DND-41 (cell line): ENCODE results near the gene UGGT2.
A peak's percentile ranks its signal among the peaks of the same experiment; 100 is the strongest.

ENCODE experiments used
- ATAC-seq: fragments of 200-7000 bp; cut with Tn5 transposase; 3 replicates; pipeline ENCODE4 v1.9.1; 2021; ENCODE audit warnings: low read depth; ENCODE audit not compliant: insufficient read depth
- DNase-seq: peaks from one replicate; pipeline ENCODE4 v3.0.0-alpha.2; 2020
- H2AFZ ChIP-seq: 2 replicates; pipeline ENCODE4 v1.6.0; 2012; ENCODE audit warnings: low read depth, low read length
- H3K27ac ChIP-seq: 2 replicates; pipeline ENCODE4 v1.5.1; 2012; ENCODE audit warnings: low read length, inconsistent platforms
- H3K27me3 ChIP-seq: fragments of 200-600 bp; sonication (generic); 2 replicates; pipeline ENCODE4 v1.6.0; 2012; ENCODE audit warnings: low read length, mild to moderate bottlenecking, inconsistent platforms; ENCODE audit not compliant: insufficient read depth, poor library complexity
- H3K36me3 ChIP-seq: 2 replicates; pipeline ENCODE4 v1.5.1; 2012; ENCODE audit warnings: low read length, inconsistent platforms; ENCODE audit not compliant: insufficient read depth
- H3K4me1 ChIP-seq: 2 replicates; pipeline ENCODE4 v1.5.1; 2012; ENCODE audit warnings: mild to moderate bottlenecking, low read length; ENCODE audit not compliant: insufficient read depth
- H3K4me2 ChIP-seq: 2 replicates; pipeline ENCODE4 v1.6.0; 2012; ENCODE audit warnings: mild to moderate bottlenecking, moderate library complexity, low read length, inconsistent platforms; ENCODE audit not compliant: insufficient read depth
- H3K4me3 ChIP-seq, 2 experiments: fragments of 200-600 bp in 1 of 2; shearing (Covaris generic) in 1 of 2; 2 replicates each; pipeline ENCODE4 v1.5.1; 2012 to 2016; ENCODE audit warnings: inconsistent platforms in 2 of 2, low read length in 2 of 2, mild to moderate bottlenecking in 2 of 2, low read depth in 1 of 2, moderate library complexity in 1 of 2
- H3K79me2 ChIP-seq: 2 replicates; pipeline ENCODE4 v1.6.0; 2012; ENCODE audit warnings: low read length, inconsistent platforms; ENCODE audit not compliant: insufficient read depth
- H3K9ac ChIP-seq: 2 replicates; pipeline ENCODE4 v1.6.0; 2012; ENCODE audit warnings: low read depth, mild to moderate bottlenecking, inconsistent platforms, low read length, moderate library complexity
- H3K9me3 ChIP-seq: 2 replicates; pipeline ENCODE4 v1.5.1; 2012; ENCODE audit warnings: low read length, moderate library complexity, mild to moderate bottlenecking, inconsistent platforms; ENCODE audit not compliant: insufficient read depth, severe bottlenecking
- H4K20me1 ChIP-seq: 2 replicates; pipeline ENCODE4 v1.6.0; 2012; ENCODE audit warnings: low read length; ENCODE audit not compliant: insufficient read depth
- EZH2 ChIP-seq: IDR thresholded peaks from 3 replicates; pipeline ENCODE4 v1.6.1; 2012; ENCODE audit warnings: borderline replicate concordance, low read depth, mild to moderate bottlenecking, moderate library complexity, low read length, inconsistent platforms; ENCODE audit not compliant: severe bottlenecking
- TF ChIP-seq, protein P1 (sequence below): IDR thresholded peaks from 2 replicates; pipeline ENCODE4 v1.5.1; 2012; ENCODE audit warnings: borderline replicate concordance, low read length, moderate library complexity, mild to moderate bottlenecking; ENCODE audit not compliant: poor library complexity, severe bottlenecking; ENCODE audit errors: extremely low read depth

The UGGT2 gene

DNA sequence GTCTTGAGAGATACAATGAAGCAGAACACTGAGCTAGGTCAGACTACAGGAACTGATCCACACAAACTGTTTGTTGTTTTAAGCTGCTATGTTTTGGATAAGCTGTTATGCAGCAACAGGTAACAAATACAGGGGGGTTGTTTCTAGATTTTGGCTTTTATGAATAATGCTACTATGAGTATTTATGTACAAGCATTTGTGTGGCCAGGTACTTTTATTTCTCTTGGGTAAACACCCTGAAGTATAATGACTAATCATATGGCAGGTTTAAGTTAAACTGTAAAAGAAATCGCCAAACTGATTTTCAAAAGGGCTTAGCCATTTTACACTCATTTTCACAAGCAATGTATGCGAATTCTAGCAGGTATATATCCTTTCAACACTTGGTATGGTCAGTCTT is 210.3 kb downstream of the UGGT2 start:
- DNase-seq (no peak), ATAC-seq (no peak)
- Histone ChIP-seq H3K4me2 (no peak overlapping the region), H2AFZ (no peak overlapping the region), H4K20me1 (no peaks in the 10 kb centered on the region), H3K27ac (no peak overlapping the region), H3K27me3 (no peaks in the 10 kb centered on the region), H3K4me3 (no peak overlapping the region), H3K4me1 (no peaks in the 10 kb centered on the region), H3K9me3 (no peaks in the 10 kb centered on the region), H3K36me3 (no peaks in the 10 kb centered on the region), H3K79me2 (no peaks in the 10 kb centered on the region), H3K9ac (no peak overlapping the region)
- TF ChIP-seq EZH2, result no peak
- TF ChIP-seq, protein P1, sequence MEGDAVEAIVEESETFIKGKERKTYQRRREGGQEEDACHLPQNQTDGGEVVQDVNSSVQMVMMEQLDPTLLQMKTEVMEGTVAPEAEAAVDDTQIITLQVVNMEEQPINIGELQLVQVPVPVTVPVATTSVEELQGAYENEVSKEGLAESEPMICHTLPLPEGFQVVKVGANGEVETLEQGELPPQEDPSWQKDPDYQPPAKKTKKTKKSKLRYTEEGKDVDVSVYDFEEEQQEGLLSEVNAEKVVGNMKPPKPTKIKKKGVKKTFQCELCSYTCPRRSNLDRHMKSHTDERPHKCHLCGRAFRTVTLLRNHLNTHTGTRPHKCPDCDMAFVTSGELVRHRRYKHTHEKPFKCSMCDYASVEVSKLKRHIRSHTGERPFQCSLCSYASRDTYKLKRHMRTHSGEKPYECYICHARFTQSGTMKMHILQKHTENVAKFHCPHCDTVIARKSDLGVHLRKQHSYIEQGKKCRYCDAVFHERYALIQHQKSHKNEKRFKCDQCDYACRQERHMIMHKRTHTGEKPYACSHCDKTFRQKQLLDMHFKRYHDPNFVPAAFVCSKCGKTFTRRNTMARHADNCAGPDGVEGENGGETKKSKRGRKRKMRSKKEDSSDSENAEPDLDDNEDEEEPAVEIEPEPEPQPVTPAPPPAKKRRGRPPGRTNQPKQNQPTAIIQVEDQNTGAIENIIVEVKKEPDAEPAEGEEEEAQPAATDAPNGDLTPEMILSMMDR, result no peak

DNA sequence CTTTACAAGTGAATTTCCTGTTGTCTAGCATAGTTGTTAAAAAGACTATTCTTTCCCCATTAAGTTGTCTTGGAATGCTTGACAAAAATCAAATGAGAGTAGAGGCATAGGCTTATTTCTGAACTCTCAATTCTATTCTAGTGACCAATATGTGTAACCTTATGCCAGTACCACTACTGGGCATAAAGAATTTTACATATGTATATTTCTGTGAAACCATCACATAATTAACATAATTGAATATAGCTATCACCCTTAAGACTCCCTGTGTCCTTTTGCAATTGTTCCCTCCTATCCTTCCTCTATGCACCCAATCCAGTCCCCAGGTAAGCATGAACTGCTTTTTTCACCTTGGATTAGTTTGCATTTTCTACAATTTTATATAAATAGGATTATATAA is 211.3 kb downstream of the UGGT2 start:
- Histone ChIP-seq H4K20me1 (no peaks in the 10 kb centered on the region), H3K9me3 (no peaks in the 10 kb centered on the region), H2AFZ (no peak overlapping the region), H3K79me2 (no peaks in the 10 kb centered on the region), H3K4me3 (no peak overlapping the region), H3K36me3 (no peaks in the 10 kb centered on the region), H3K4me1 (no peaks in the 10 kb centered on the region), H3K27ac (no peak overlapping the region), H3K9ac (no peak overlapping the region), H3K27me3 (no peaks in the 10 kb centered on the region), H3K4me2 (no peak overlapping the region)
- TF ChIP-seq, protein P1, result no peak
- no peak for TF ChIP-seq EZH2
- ATAC-seq (no peak), DNase-seq (no peak)

DNA sequence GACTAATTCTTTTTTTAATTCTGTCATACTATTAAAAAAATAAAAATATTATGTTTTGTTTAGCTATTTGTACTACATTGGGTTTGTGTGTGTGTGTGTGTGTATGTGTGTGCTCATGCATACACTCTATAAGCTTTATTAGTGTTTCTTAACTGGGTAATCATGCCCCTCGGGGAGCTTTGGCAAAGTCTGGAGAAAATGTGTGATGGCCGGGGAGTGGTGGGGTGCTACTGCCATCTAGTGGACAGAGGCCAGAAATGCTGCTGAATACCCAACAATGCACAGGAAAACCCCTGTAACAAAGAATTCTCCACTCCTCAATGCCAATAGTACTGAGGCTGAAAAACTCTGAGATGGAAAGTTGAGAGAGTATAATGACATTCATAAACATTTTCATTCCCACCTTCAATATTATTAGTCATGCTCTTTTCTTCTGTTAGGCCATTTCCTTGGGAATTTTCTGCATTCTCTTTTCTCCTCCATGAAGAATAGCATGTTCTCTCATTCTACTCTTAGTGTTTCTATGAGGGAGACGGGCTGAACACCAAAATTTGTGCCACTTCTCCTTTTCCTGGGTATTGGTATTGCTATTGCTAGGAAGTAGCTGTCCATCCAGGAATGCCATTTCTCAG is 219.0 kb downstream of the UGGT2 start:
- DNase-seq (peak; percentile 61), ATAC-seq (peak; percentile 79)
- H3K36me3 ChIP-seq, result no peaks in the 10 kb centered on the region
- no peaks in the 10 kb centered on the region for H3K27me3 ChIP-seq
- no peaks in the 10 kb centered on the region for H3K79me2 ChIP-seq
- no peak overlapping the region for H3K4me2 ChIP-seq
- H3K4me3 ChIP-seq, result no peak overlapping the region
- no peaks in the 10 kb centered on the region for H4K20me1 ChIP-seq
- TF ChIP-seq, protein P1, result peak; percentile 94
- TF ChIP-seq EZH2, result no peak
- H3K9me3 ChIP-seq, result no peaks in the 10 kb centered on the region
- H3K27ac ChIP-seq, result no peak overlapping the region
- H3K9ac ChIP-seq, result no peak overlapping the region
- H3K4me1 ChIP-seq, result no peaks in the 10 kb centered on the region
- no peak overlapping the region for H2AFZ ChIP-seq
